Muscle of back (tissue), 11 donors: ENCODE results near the gene TFDP2. TPM values are rescaled to one million over a fixed set of nuclear protein-coding genes. Genes with fewer than 3 reads are reported as not detected.
"Not testable (repeated sequence)": the region's sequence is repeated elsewhere in the genome, so short reads cannot be mapped to it uniquely, and the experiment has no call there.

ENCODE experiments used
- DNase-seq, 3 donors: peaks; one replicate each; pipeline versions ENCODE4 v3.0.0 to v3.0.0-alpha.2; 2013
- polyA plus RNA-seq, 10 donors: library from polyadenylated mRNA; unstranded; fragments of 120-200 nt; gene quantifications; one replicate each; pipeline ENCODE4 v1.2.1, GENCODE V29; 2013; ENCODE audit not compliant: insufficient read length in 10 of 10

Gene TFDP2
- polyA plus RNA-seq, 10 donors, result 20.0 to 49.8 (median 39.7) TPM

DNA sequence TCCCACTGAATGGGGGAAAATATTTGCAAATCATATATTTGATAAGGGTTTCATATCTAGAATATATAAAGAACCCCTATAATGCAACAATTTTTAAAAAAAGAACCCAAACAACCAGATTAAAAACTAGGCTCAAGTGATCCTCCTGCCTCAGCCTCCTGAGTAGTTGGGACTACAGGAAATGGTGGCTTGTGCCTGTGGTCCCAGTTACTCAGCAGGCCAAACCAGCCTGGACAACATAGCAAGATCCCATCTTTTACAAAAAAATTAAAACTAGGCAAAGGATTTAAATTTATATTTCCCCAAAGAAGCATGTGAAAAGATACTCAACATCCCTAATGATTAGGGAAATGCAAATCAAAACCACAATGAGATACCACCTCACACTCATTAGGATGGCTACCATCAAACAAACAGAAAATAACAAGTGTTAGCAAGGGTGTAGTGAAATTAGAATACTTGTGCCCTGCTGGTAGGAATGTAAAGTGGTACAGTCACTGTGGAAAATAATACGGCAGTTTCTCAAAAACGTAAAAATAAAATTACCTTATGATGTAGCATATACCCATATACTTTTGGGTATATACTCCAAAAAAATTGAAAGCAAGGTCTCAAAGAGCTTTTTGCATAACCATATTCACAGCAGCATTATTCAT, 19.7 kb downstream of the TFDP2 start:
- no peak for DNase-seq

DNA sequence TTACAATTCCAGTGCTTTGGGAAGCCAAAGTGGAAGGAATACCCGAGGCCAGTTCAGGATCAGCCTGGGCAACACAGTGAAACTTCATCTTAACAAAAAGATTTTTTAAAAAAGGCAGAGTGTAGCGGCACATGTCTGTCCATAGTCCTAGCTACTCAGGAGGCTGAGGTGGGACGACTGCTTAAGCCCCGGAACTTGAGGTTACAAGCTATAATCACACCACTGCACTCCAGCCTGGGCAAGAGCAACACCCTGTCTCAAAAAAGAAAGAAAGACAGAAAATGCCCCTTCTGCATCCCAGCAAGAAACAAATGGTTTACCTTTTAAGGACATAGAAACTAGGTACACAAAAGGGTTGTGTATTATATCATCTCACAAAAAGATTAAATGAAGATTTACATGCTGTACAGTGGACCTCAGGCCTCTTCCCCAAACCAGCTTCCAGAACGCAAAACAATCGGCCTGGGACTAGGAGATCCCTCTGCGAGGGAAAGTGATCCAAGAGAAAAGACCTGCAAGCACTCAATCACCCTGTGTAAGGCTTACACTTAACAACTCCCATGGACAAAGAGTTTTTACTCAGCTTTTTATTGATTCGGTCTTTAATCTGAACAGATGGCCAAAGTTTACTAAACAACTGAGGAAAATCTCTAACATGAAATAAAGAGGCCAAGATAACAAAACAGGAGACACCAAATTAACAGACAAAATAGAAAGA, 21.2 kb downstream of the TFDP2 start:
- no peak for DNase-seq

DNA sequence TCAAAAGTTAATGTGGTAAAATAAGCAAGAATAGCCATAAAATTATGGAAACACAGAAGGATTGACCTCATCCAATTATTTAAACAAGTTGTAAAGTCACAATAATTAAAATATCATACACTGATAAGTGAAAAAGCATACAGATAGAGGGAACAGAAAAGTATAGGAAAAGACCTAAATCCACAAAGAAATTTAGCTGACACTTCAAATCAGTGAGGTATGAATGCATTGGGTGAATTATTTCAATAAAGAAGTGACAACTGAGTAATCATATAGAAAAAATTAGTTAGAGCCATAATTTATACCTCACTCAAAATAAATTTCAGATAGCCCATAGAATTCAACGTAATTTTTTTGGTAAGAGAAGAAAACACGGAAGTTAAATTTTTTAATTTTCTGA, 25.1 kb downstream of the TFDP2 start:
- no peak for DNase-seq

DNA sequence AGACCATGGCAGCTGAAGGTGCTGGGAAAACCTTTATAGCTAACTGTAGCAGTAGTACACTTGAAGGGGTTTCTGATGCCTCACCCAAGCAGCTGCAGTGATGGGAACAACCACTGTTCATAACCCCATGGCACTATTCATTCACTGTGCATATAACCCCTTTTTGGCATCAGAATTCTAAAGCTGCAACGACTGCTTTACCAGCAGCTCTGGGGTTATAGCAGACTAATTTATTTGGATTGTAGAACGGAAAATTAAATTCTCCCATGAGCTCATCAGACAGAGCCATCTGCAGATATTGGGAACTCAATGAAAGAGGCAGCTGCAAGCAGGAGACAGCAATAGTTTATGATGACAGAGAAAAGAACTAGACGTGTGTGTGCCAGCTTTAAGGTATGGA, 28.6 kb downstream of the TFDP2 start:
- peak; percentile 42 to 79 (median 52) for DNase-seq

- DNase-seq, result no peak
These were observed 30.4 kb downstream of the TFDP2 start for GRCh38 chr3:142118911-142119310.

GRCh38 chr3:142117056-142117851, 32.1 kb downstream of the TFDP2 start:
- DNase-seq, result no peak

DNA sequence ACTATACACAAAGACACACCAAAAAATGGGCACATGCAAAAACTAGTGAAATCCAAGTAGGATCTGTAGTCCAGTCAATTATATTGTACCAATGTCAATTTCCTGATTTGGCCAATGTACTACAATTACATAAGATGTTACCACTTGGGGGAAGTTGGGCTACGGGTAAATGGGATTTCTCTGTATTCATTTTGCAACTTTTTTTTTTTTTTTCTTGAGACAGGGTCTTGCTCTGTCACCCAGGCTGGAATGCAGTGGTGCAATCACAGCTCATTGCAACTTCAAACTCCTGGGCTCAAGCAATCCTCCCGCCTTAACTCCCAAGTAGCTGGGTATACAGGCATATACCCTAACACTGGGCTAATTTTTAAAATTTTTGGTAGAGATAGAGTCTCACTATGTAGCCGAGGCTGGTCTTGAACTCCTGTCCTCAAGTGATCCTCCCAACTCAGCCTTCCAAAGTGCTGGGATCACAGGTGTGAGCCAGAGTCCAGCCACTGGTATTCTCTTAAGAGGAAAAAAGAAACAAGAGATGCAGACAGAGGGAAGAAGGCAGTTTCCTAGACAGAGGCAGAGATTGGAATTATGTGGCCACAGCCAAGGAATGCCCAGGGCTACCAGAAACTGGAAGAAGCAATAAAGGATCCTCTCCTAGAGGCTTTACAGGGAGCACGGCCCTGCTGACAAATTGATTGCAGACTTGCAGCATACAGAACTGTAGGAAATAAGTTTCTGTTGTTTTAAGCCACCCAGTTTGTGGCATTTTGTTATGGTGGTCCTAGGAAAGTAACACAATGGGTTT, 33.3 kb downstream of the TFDP2 start:
- no peak for DNase-seq

GRCh38 chr3:142112601-142113000, 36.7 kb downstream of the TFDP2 start:
- DNase-seq, result no peak

- no peak for DNase-seq
These were observed 42.8 kb downstream of the TFDP2 start for GRCh38 chr3:142106548-142106947.

DNA sequence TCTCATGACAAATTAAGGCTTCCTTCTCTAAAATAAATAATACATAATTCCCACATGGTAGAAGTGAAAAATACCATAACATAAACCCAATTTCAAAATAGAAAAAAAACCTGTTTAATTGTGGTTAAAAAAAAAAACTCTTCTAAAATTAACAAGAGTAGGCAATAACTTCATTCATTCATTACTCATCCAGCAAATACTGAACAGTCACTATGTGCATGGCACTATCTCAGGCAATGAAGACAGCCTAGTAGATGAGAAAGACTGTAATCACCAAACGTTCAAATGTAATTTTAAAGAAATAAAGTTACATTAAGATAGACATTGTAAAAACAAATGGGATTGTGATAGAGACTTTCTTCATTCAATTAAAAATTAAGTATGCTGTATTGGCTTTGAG, 43.4 kb downstream of the TFDP2 start:
- no peak for DNase-seq

DNA sequence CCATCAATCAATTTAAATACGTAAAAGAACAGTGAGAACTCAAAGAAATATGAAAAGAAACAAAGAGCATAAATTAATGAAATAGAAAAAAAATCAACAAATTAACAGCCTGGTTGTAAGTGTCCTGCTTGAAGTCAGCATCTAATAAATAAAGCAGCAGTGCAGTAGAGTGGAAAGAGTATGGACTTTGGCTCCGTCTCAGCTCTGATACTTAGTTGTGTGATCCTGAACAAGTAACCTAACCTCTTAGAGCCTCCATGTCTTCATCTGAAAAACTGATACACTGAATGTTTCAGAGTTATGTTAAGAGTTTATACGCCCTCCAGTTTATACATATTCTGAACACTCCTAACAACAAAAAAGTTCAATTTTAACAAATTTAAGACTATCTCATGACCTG, 44.6 kb downstream of the TFDP2 start:
- no peak for DNase-seq

DNA sequence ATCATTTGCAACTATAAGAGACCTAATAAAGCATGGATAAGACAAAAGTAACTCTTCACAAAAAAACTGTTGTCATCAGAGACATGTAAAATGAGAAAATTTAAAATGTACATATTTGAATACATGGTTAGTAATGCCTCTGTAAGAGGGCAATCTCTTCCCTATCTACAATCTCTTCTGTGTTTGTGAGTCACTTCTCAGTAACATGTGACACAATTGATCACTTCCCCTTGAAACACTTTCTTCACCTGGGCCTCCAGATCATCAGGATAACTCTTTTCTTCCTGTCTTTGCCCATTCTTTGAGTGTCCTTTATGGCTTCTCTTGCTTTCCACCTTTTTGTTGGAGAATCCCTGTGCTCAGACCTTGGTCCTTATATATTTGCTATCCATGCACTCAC, 50.4 kb downstream of the TFDP2 start:
- DNase-seq, result no peak

GRCh38 chr3:142097099-142097843, 52.1 kb downstream of the TFDP2 start:
- DNase-seq, result no peak

GRCh38 chr3:142095841-142096240, 53.5 kb downstream of the TFDP2 start:
- no peak for DNase-seq

- not testable (repeated sequence) for DNase-seq
These were observed 60.4 kb downstream of the TFDP2 start for GRCh38 chr3:142088925-142089324.

- peak in 1 of 3 donors; percentile 6 for DNase-seq
These were observed 60.8 kb downstream of the TFDP2 start for GRCh38 chr3:142088522-142088921.

DNA sequence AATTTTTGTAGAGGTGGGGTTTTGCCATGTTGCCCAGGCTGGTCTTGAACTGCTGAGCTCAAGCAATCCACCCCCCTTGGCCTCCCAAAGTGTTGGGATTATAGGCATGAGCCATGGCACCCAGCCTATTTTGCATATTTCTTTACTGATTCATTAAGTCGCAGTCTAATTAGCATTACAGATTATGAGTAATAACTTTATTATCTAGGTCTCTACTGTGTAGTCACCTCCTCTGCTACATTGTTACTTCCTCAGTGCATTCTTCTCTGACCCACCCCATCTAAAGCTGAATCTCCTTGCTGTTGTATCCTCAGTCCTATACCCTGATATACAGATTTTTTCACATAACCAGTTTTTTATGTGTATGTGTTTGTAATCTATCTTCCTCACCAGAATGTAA, 61.7 kb downstream of the TFDP2 start:
- DNase-seq, result peak in 1 of 3 donors; percentile 71

DNA sequence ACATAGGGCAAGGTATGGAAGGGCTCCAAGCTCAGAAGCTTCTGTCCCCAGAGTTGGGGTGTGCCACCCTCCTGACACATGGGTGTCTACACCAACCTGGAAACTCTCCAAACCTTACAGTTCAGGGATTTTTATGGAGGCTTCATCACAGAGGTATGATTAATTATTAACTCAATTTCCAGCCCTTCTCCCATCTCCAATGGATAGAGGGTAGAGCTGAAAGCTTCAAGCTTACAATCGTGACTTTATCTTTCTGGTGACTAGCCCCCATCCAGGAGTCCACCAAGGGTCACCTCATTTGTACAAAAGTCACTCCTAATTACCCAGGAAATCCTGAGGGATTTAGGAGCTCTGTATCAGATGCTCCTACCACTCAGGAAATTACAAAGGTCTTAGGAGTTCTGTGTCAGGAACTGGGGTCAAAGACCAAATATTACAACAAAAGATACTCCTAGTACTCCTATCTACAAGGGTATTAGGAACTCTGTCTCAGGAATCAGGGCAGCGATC, 62.7 kb downstream of the TFDP2 start:
- DNase-seq, result no peak

- no peak for DNase-seq
These were observed 68.2 kb downstream of the TFDP2 start for GRCh38 chr3:142081178-142081577.

- DNase-seq, result no peak
These were observed 71.4 kb downstream of the TFDP2 start for GRCh38 chr3:142077859-142078500.
